SK-N-SH (cell line): ENCODE results near the gene E2F1. TPM values are rescaled to one million over a fixed set of nuclear protein-coding genes. Genes with fewer than 3 reads are reported as not detected.

ENCODE experiments used
- CTCF ChIA-PET: fragments of 300-600, 350-600 bp; formaldehyde crosslinking; extraction: SDS; loops from one replicate; lab custom pipeline; 2021; lab: Yijun Ruan, JAX
- POLR2A ChIA-PET: fragments of 350-600 bp; sonication (Branson Sonifier 250); formaldehyde crosslinking; extraction: SDS; loops from one replicate; lab custom pipeline; 2020; ENCODE audit warnings: antibody characterized with exemption, inconsistent platforms; lab: Yijun Ruan, JAX
- DNase-seq: peaks from one replicate; pipeline ENCODE4 v3.0.0; 2012
- H2AFZ ChIP-seq: fragments of 200-600 bp; sonication (generic); 2 replicates; pipeline ENCODE4 v1.8.1; 2016; ENCODE audit warnings: antibody characterized with exemption, mild to moderate bottlenecking, low read depth
- H3F3A ChIP-seq: fragments of 200-600 bp; sonication (generic); replicated peaks from 2 replicates; pipeline ENCODE3; 2016; ENCODE audit warnings: antibody characterized with exemption, mild to moderate bottlenecking; ENCODE audit not compliant: insufficient read depth
- H3K27ac ChIP-seq, 2 experiments: fragments of 200-500 bp in 1 of 2; fragments of 200-600 bp in 1 of 2; sonication (Bioruptor generic) in 1 of 2; sonication (generic), shearing (Covaris generic) in 1 of 2; 2 replicates each; pipeline versions ENCODE4 v1.5.1 to v1.6.1; 2014 to 2016; ENCODE audit warnings: low read depth in 2 of 2, inconsistent platforms in 1 of 2, low read length in 1 of 2, mild to moderate bottlenecking in 1 of 2, mixed read lengths in 1 of 2
- H3K27me3 ChIP-seq: fragments of 200-600 bp; sonication (generic), shearing (Covaris generic); 2 replicates; pipeline ENCODE4 v1.6.1; 2016; ENCODE audit warnings: mixed run types; ENCODE audit not compliant: insufficient read depth
- H3K36me3 ChIP-seq, 2 experiments: fragments of 200-500 bp in 1 of 2; fragments of 200-600 bp in 1 of 2; sonication (Bioruptor generic) in 1 of 2; sonication (generic) in 1 of 2; replicated peaks in 1 of 2; 2 replicates each; pipeline versions ENCODE3 to v1.5.1; 2014 to 2016; ENCODE audit warnings: low read length in 1 of 2, mild to moderate bottlenecking in 1 of 2; ENCODE audit not compliant: insufficient read depth in 2 of 2, control insufficient read depth in 1 of 2
- H3K4me1 ChIP-seq, 2 experiments: fragments of 200-500 bp in 1 of 2; fragments of 200-600 bp in 1 of 2; sonication (Bioruptor generic) in 1 of 2; sonication (generic), shearing (Covaris generic) in 1 of 2; 2 replicates each; pipeline versions ENCODE4 v1.5.1 to v1.6.1; 2014 to 2016; ENCODE audit warnings: low read depth in 1 of 2, low read length in 1 of 2, mixed run types in 1 of 2; ENCODE audit not compliant: insufficient read depth in 2 of 2, control insufficient read depth in 1 of 2
- H3K4me2 ChIP-seq: fragments of 200-600 bp; sonication (generic), shearing (Covaris generic); 2 replicates; pipeline ENCODE4 v1.6.1; 2017; ENCODE audit warnings: mixed run types
- H3K4me3 ChIP-seq, 2 experiments: fragments of 200-500 bp in 1 of 2; fragments of 200-600 bp in 1 of 2; sonication (Bioruptor generic) in 1 of 2; sonication (generic), shearing (Covaris generic) in 1 of 2; 2 replicates each; pipeline versions ENCODE4 v1.5.1 to v1.8.1; 2014 to 2016; ENCODE audit warnings: low read depth in 2 of 2, inconsistent platforms in 1 of 2, low read length in 1 of 2, mild to moderate bottlenecking in 1 of 2, mixed read lengths in 1 of 2, moderate library complexity in 1 of 2
- H3K79me2 ChIP-seq: fragments of 200-600 bp; sonication (generic); 2 replicates; pipeline ENCODE4 v1.8.1; 2017; ENCODE audit warnings: mild to moderate bottlenecking; ENCODE audit not compliant: insufficient read depth
- H3K9ac ChIP-seq: fragments of 200-600 bp; sonication (generic); 2 replicates; pipeline ENCODE4 v1.6.1; 2017; ENCODE audit warnings: mixed run types
- H3K9me2 ChIP-seq: fragments of 200-600 bp; sonication (generic); 2 replicates; pipeline ENCODE4 v1.6.1; 2017; ENCODE audit warnings: mixed run types
- H3K9me3 ChIP-seq: fragments of 200-600 bp; sonication (generic); 2 replicates; pipeline ENCODE4 v1.6.1; 2017; ENCODE audit warnings: mixed run types, mild to moderate bottlenecking, moderate library complexity
- H4K20me1 ChIP-seq: fragments of 200-600 bp; sonication (generic); 2 replicates; pipeline ENCODE4 v1.6.1; 2017; ENCODE audit warnings: mild to moderate bottlenecking, mixed run types; ENCODE audit not compliant: insufficient read depth
- ELF1 ChIP-seq: IDR thresholded peaks from 2 replicates; pipeline ENCODE4 v1.4.0; 2012
- FOXM1 ChIP-seq: IDR thresholded peaks from 2 replicates; pipeline ENCODE4 v1.4.0; 2012; ENCODE audit warnings: low read depth, mild to moderate bottlenecking
- MEF2A ChIP-seq: IDR thresholded peaks from 2 replicates; pipeline ENCODE4 v1.4.0; 2012; ENCODE audit warnings: low read depth, borderline replicate concordance
- NRF1 ChIP-seq: IDR thresholded peaks from 2 replicates; pipeline ENCODE4 v1.6.1; 2012; ENCODE audit warnings: low read depth, mild to moderate bottlenecking, low read length
- POLR2AphosphoS5 ChIP-seq: IDR thresholded peaks from 2 replicates; pipeline ENCODE4 v1.6.1; 2012; ENCODE audit warnings: low read depth, low read length
- RAD21 ChIP-seq: IDR thresholded peaks from 2 replicates; pipeline ENCODE4 v1.6.1; 2012; ENCODE audit warnings: mild to moderate bottlenecking, low read length
- RCOR1 ChIP-seq: fragments of 150-350 bp; IDR thresholded peaks from 2 replicates; pipeline ENCODE4 v1.6.1; 2017; ENCODE audit warnings: antibody characterized with exemption, low read length
- RFX5 ChIP-seq: IDR thresholded peaks from 2 replicates; pipeline ENCODE4 v1.6.1; 2012; ENCODE audit warnings: mild to moderate bottlenecking, improper control_type of control experiment, low read length
- WGBS: methylation state at CpG from one replicate; pipeline ENCODE4 v1.1.6; 2017; ENCODE audit warnings: low lambda C conversion rate; 5-methylcytosine and 5-hydroxymethylcytosine counted together
- polyA plus RNA-seq, 3 experiments: library from polyadenylated mRNA; depleted of rRNA; stranded (reverse); fragments of >200 nt; gene quantifications; 2 replicates each; pipeline ENCODE4 v1.2.3, GENCODE V29; 2012
- TF ChIP-seq, protein P1 (sequence below): fragments of 200-600 bp; sonication (generic); IDR thresholded peaks from 2 replicates; pipeline ENCODE4 v1.6.1; 2017; ENCODE audit warnings: antibody characterized with exemption, mild to moderate bottlenecking, moderate library complexity
- TF ChIP-seq, protein P2 (sequence below): IDR thresholded peaks from 2 replicates; pipeline ENCODE4 v1.6.1; 2012; ENCODE audit warnings: mild to moderate bottlenecking, low read depth, low read length, moderate library complexity
- TF ChIP-seq, protein P3 (sequence below): fragments of 150-350 bp; IDR thresholded peaks from 2 replicates; pipeline ENCODE4 v1.6.1; 2016; ENCODE audit warnings: mild to moderate bottlenecking, low read depth, low read length
- TF ChIP-seq, protein P4 (sequence below): IDR thresholded peaks from 2 replicates; pipeline ENCODE4 v1.4.0; 2012; ENCODE audit warnings: low read depth
- TF ChIP-seq, protein P5 (sequence below): IDR thresholded peaks from 2 replicates; pipeline ENCODE4 v1.4.0; 2012; ENCODE audit warnings: low read depth, borderline replicate concordance
- TF ChIP-seq, protein P6 (sequence below): fragments of 150-350 bp; IDR thresholded peaks from 2 replicates; pipeline ENCODE4 v1.6.1; 2017; ENCODE audit warnings: antibody characterized with exemption, low read length, low read depth, borderline replicate concordance

Gene E2F1
- polyA plus RNA-seq, 1 of the 3 experiments (the other 2 are of a cell fraction): 15.0 TPM

DNA sequence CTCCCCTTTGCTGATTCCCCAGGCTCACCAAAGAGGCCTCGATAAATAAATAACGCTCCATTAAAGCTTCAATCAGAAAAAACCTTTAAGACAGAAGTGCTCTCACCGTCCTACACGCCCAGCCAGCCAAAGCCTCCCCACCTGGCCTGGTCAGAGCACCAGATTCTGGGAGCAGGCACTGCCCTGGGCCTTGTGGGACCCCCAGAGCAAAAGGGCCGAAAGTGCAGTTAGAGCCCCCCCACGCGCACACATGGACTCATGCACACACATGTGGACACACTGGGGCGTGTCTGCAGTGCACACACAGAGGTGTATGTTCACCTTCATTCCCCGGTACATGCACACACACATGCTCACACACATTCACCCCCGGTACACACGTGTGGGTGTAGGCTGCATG, 10.1 kb downstream of the E2F1 start:
- Histone ChIP-seq H3K9me3 (no peaks in the 10 kb centered on the region), H3K4me2 (no peak overlapping the region), H3K4me1 (peaks cover 8 to 28% of the 10 kb centered on the region in 2 experiments; a peak in 2 of 4 replicates), H3K4me3 (no peak overlapping the region), H3K79me2 (peaks cover 10% of the 10 kb centered on the region; the same call in 1 of the 2 replicates), H3K9me2 (no peaks in the 10 kb centered on the region), H3K9ac (no peak overlapping the region), H3K27ac (no peak overlapping the region), H3K27me3 (no peaks in the 10 kb centered on the region), H2AFZ (no peak overlapping the region), H4K20me1 (peaks cover 6% of the 10 kb centered on the region; the same call in 1 of the 2 replicates), H3K36me3 (peaks cover 0 to 4% of the 10 kb centered on the region in 2 experiments), H3F3A (peaks cover 8% of the 10 kb centered on the region)
- TF ChIP-seq MEF2A: no peak
- TF ChIP-seq, protein P1, sequence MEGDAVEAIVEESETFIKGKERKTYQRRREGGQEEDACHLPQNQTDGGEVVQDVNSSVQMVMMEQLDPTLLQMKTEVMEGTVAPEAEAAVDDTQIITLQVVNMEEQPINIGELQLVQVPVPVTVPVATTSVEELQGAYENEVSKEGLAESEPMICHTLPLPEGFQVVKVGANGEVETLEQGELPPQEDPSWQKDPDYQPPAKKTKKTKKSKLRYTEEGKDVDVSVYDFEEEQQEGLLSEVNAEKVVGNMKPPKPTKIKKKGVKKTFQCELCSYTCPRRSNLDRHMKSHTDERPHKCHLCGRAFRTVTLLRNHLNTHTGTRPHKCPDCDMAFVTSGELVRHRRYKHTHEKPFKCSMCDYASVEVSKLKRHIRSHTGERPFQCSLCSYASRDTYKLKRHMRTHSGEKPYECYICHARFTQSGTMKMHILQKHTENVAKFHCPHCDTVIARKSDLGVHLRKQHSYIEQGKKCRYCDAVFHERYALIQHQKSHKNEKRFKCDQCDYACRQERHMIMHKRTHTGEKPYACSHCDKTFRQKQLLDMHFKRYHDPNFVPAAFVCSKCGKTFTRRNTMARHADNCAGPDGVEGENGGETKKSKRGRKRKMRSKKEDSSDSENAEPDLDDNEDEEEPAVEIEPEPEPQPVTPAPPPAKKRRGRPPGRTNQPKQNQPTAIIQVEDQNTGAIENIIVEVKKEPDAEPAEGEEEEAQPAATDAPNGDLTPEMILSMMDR: no peak
- TF ChIP-seq, protein P2, sequence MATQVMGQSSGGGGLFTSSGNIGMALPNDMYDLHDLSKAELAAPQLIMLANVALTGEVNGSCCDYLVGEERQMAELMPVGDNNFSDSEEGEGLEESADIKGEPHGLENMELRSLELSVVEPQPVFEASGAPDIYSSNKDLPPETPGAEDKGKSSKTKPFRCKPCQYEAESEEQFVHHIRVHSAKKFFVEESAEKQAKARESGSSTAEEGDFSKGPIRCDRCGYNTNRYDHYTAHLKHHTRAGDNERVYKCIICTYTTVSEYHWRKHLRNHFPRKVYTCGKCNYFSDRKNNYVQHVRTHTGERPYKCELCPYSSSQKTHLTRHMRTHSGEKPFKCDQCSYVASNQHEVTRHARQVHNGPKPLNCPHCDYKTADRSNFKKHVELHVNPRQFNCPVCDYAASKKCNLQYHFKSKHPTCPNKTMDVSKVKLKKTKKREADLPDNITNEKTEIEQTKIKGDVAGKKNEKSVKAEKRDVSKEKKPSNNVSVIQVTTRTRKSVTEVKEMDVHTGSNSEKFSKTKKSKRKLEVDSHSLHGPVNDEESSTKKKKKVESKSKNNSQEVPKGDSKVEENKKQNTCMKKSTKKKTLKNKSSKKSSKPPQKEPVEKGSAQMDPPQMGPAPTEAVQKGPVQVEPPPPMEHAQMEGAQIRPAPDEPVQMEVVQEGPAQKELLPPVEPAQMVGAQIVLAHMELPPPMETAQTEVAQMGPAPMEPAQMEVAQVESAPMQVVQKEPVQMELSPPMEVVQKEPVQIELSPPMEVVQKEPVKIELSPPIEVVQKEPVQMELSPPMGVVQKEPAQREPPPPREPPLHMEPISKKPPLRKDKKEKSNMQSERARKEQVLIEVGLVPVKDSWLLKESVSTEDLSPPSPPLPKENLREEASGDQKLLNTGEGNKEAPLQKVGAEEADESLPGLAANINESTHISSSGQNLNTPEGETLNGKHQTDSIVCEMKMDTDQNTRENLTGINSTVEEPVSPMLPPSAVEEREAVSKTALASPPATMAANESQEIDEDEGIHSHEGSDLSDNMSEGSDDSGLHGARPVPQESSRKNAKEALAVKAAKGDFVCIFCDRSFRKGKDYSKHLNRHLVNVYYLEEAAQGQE: no peak
- no peak for TF ChIP-seq NRF1
- TF ChIP-seq RFX5: no peak
- TF ChIP-seq, protein P3, sequence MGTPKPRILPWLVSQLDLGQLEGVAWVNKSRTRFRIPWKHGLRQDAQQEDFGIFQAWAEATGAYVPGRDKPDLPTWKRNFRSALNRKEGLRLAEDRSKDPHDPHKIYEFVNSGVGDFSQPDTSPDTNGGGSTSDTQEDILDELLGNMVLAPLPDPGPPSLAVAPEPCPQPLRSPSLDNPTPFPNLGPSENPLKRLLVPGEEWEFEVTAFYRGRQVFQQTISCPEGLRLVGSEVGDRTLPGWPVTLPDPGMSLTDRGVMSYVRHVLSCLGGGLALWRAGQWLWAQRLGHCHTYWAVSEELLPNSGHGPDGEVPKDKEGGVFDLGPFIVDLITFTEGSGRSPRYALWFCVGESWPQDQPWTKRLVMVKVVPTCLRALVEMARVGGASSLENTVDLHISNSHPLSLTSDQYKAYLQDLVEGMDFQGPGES: no peak
- TF ChIP-seq ELF1: no peak
- no peak for TF ChIP-seq FOXM1
- TF ChIP-seq, protein P4, sequence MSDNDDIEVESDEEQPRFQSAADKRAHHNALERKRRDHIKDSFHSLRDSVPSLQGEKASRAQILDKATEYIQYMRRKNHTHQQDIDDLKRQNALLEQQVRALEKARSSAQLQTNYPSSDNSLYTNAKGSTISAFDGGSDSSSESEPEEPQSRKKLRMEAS: no peak
- TF ChIP-seq RCOR1: no peak
- TF ChIP-seq RAD21: no peak
- TF ChIP-seq, protein P5, sequence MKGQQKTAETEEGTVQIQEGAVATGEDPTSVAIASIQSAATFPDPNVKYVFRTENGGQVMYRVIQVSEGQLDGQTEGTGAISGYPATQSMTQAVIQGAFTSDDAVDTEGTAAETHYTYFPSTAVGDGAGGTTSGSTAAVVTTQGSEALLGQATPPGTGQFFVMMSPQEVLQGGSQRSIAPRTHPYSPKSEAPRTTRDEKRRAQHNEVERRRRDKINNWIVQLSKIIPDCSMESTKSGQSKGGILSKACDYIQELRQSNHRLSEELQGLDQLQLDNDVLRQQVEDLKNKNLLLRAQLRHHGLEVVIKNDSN: no peak
- TF ChIP-seq, protein P6, sequence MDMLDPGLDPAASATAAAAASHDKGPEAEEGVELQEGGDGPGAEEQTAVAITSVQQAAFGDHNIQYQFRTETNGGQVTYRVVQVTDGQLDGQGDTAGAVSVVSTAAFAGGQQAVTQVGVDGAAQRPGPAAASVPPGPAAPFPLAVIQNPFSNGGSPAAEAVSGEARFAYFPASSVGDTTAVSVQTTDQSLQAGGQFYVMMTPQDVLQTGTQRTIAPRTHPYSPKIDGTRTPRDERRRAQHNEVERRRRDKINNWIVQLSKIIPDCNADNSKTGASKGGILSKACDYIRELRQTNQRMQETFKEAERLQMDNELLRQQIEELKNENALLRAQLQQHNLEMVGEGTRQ: no peak
- TF ChIP-seq POLR2AphosphoS5: no peak
- whole genome bisulfite sequencing: 97% methylated on average over 11 of the region's 11 CpGs
- ChIA-PET POLR2A (interaction anchor here (1.7 kb wide), 1 partner anchor 9 kb away, joined by 7 read pairs; no protein-coding TSS in a partner anchor), CTCF (interaction anchor here (1.2 to 2.1 kb wide), 2 partner anchors 9 to 56 kb away, joined by 5 read pairs; partner anchors contain the start of genes ACTL10 and ZNF341)
- DNase-seq: no peak
